GM12878 (cell line): ENCODE results near the gene IL17RE.

Source experiments
- IKZF1 ChIP-seq: fragments of 450-650 bp; conservative IDR thresholded peaks from 2 replicates; pipeline ENCODE4 v1.6.1; 2017; ENCODE audit warnings: antibody characterized with exemption, mild to moderate bottlenecking
- RFX5 ChIP-seq: IDR thresholded peaks from 2 replicates; pipeline ENCODE4 v1.6.1; 2011; ENCODE audit warnings: low read depth, low read length, improper control_type of control experiment
- TAF1 ChIP-seq: IDR thresholded peaks from 2 replicates; pipeline ENCODE4 v1.6.1; 2011; ENCODE audit warnings: mild to moderate bottlenecking, low read depth, low read length, borderline replicate concordance
- TF ChIP-seq, protein P1 (sequence below): IDR thresholded peaks from 2 replicates; pipeline ENCODE4 v1.6.1; 2011; ENCODE audit warnings: mild to moderate bottlenecking, low read depth, low read length, moderate library complexity; ENCODE audit not compliant: insufficient replicate concordance
- TF ChIP-seq, protein P2 (sequence below): IDR thresholded peaks from 2 replicates; pipeline ENCODE4 v1.6.1; 2011; ENCODE audit warnings: borderline replicate concordance, low read depth, mild to moderate bottlenecking, moderate library complexity, mixed read lengths, low read length; ENCODE audit not compliant: insufficient read depth; ENCODE audit errors: extremely low read length
- TF ChIP-seq, protein P3 (sequence below), 3 experiments: IDR thresholded peaks in 2 of 3; conservative IDR thresholded peaks in 1 of 3; 2 replicates each; pipeline ENCODE4 v1.5.1; 2011; ENCODE audit warnings: low read depth in 3 of 3, low read length in 3 of 3, mild to moderate bottlenecking in 3 of 3, control low read depth in 2 of 3, moderate library complexity in 2 of 3, inconsistent platforms in 1 of 3, mixed read lengths in 1 of 3; ENCODE audit not compliant: control insufficient read depth in 2 of 3, insufficient read depth in 1 of 3; ENCODE audit errors: extremely low read depth in 1 of 3
- TF ChIP-seq, protein P4 (sequence below): fragments of 450-650 bp; formaldehyde crosslinking; IDR thresholded peaks from 2 replicates; pipeline ENCODE4 v1.4.0; 2020; ENCODE audit warnings: mild to moderate bottlenecking, moderate library complexity
- TF ChIP-seq, protein P5 (sequence below): IDR thresholded peaks from 2 replicates; pipeline ENCODE4 v1.6.1; 2012; ENCODE audit warnings: mild to moderate bottlenecking, low read depth, low read length

DNA sequence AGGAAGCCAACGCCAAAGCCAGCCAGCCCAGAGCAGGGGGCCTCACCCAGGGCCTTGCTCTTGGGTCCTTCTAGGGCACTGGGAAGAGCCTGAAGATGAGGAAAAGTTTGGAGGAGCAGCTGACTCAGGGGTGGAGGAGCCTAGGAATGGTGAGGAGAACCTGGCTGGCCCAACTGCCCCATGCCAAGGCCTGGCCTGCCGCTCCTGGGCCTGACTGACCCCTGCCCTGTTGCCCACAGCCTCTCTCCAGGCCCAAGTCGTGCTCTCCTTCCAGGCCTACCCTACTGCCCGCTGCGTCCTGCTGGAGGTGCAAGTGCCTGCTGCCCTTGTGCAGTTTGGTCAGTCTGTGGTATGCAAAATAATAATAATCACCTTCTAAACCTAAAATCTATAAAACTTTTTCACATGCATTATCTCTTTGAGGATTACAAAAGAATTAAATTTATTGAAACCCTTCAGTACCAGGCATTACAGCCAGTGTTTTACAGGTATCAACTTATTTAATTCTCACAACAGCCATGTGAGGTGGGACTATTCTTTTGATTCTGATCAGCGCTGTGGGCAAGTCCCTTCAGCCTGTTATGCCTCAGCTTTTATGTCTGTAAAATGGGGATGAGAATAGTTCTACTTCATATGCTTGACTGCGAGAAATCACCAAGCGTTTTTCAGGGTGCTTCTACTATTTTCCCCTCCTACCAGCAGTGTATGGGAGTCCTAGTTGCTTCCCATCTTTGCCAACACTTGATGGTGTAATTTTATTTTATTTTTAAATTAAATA is 15.8 kb downstream of the IL17RE start:
- TF ChIP-seq, protein P1, sequence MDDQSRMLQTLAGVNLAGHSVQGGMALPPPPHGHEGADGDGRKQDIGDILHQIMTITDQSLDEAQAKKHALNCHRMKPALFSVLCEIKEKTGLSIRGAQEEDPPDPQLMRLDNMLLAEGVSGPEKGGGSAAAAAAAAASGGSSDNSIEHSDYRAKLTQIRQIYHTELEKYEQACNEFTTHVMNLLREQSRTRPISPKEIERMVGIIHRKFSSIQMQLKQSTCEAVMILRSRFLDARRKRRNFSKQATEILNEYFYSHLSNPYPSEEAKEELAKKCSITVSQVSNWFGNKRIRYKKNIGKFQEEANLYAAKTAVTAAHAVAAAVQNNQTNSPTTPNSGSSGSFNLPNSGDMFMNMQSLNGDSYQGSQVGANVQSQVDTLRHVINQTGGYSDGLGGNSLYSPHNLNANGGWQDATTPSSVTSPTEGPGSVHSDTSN, result no peak
- TF ChIP-seq, protein P2, sequence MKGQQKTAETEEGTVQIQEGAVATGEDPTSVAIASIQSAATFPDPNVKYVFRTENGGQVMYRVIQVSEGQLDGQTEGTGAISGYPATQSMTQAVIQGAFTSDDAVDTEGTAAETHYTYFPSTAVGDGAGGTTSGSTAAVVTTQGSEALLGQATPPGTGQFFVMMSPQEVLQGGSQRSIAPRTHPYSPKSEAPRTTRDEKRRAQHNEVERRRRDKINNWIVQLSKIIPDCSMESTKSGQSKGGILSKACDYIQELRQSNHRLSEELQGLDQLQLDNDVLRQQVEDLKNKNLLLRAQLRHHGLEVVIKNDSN, result no peak
- TF ChIP-seq, protein P3, sequence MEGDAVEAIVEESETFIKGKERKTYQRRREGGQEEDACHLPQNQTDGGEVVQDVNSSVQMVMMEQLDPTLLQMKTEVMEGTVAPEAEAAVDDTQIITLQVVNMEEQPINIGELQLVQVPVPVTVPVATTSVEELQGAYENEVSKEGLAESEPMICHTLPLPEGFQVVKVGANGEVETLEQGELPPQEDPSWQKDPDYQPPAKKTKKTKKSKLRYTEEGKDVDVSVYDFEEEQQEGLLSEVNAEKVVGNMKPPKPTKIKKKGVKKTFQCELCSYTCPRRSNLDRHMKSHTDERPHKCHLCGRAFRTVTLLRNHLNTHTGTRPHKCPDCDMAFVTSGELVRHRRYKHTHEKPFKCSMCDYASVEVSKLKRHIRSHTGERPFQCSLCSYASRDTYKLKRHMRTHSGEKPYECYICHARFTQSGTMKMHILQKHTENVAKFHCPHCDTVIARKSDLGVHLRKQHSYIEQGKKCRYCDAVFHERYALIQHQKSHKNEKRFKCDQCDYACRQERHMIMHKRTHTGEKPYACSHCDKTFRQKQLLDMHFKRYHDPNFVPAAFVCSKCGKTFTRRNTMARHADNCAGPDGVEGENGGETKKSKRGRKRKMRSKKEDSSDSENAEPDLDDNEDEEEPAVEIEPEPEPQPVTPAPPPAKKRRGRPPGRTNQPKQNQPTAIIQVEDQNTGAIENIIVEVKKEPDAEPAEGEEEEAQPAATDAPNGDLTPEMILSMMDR (IDR thresholded peaks at IDR 0.05 in 2 of 3, conservative IDR thresholded peaks at IDR 0.05 in 1 of 3; ENCODE audit: control insufficient read depth in 2 of 3, extremely low read depth in 1 of 3, insufficient read depth in 1 of 3, low read depth in 3 of 3, low read length in 3 of 3), result no peak
- no peak for TF ChIP-seq TAF1
- TF ChIP-seq, protein P4, sequence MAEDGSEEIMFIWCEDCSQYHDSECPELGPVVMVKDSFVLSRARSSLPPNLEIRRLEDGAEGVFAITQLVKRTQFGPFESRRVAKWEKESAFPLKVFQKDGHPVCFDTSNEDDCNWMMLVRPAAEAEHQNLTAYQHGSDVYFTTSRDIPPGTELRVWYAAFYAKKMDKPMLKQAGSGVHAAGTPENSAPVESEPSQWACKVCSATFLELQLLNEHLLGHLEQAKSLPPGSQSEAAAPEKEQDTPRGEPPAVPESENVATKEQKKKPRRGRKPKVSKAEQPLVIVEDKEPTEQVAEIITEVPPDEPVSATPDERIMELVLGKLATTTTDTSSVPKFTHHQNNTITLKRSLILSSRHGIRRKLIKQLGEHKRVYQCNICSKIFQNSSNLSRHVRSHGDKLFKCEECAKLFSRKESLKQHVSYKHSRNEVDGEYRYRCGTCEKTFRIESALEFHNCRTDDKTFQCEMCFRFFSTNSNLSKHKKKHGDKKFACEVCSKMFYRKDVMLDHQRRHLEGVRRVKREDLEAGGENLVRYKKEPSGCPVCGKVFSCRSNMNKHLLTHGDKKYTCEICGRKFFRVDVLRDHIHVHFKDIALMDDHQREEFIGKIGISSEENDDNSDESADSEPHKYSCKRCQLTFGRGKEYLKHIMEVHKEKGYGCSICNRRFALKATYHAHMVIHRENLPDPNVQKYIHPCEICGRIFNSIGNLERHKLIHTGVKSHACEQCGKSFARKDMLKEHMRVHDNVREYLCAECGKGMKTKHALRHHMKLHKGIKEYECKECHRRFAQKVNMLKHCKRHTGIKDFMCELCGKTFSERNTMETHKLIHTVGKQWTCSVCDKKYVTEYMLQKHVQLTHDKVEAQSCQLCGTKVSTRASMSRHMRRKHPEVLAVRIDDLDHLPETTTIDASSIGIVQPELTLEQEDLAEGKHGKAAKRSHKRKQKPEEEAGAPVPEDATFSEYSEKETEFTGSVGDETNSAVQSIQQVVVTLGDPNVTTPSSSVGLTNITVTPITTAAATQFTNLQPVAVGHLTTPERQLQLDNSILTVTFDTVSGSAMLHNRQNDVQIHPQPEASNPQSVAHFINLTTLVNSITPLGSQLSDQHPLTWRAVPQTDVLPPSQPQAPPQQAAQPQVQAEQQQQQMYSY (CRISPR knock-in tag), result no peak
- TF ChIP-seq RFX5, result no peak
- TF ChIP-seq IKZF1, result no peak
- TF ChIP-seq, protein P5, sequence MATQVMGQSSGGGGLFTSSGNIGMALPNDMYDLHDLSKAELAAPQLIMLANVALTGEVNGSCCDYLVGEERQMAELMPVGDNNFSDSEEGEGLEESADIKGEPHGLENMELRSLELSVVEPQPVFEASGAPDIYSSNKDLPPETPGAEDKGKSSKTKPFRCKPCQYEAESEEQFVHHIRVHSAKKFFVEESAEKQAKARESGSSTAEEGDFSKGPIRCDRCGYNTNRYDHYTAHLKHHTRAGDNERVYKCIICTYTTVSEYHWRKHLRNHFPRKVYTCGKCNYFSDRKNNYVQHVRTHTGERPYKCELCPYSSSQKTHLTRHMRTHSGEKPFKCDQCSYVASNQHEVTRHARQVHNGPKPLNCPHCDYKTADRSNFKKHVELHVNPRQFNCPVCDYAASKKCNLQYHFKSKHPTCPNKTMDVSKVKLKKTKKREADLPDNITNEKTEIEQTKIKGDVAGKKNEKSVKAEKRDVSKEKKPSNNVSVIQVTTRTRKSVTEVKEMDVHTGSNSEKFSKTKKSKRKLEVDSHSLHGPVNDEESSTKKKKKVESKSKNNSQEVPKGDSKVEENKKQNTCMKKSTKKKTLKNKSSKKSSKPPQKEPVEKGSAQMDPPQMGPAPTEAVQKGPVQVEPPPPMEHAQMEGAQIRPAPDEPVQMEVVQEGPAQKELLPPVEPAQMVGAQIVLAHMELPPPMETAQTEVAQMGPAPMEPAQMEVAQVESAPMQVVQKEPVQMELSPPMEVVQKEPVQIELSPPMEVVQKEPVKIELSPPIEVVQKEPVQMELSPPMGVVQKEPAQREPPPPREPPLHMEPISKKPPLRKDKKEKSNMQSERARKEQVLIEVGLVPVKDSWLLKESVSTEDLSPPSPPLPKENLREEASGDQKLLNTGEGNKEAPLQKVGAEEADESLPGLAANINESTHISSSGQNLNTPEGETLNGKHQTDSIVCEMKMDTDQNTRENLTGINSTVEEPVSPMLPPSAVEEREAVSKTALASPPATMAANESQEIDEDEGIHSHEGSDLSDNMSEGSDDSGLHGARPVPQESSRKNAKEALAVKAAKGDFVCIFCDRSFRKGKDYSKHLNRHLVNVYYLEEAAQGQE, result no peak
